ENCODE results near the gene UBE2O. TPM values are rescaled to one million over a fixed set of nuclear protein-coding genes. Genes with fewer than 3 reads are reported as not detected.
A peak's percentile ranks its signal among the peaks of the same experiment; 100 is the strongest.

UBE2O gene
- total RNA-seq, 1 donor from 2014 or later, result 25.8 TPM

DNA sequence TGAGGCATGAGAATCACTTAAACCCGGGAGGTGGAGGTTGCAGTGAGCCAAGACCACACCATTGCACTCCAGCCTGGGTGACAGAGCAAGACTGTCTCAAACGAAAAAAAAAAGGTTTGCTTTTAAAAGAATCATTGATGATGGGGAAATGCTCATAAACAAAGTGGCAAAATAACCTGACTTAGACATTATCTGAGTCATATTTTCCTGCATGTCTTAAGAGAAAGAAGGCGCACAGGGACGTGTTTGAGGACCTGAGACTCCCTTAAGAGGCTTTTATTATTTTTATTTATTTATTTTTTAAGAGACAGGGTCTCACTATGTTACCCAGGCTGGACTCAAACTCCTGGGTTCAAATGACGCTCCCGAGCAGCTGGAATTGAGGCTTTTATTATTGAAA, 93.6 kb downstream of the UBE2O start:
- H3K36me3 ChIP-seq (ENCODE audit: insufficient read depth, low read length), result no peaks in the 10 kb centered on the region
- no peak overlapping the region for H3K9ac ChIP-seq (ENCODE audit: low read length)
- no peaks in the 10 kb centered on the region for H4K20me1 ChIP-seq (ENCODE audit: insufficient read depth, low read length)
- no peaks in the 10 kb centered on the region for H3K27me3 ChIP-seq (ENCODE audit: insufficient read depth, low read length)
- H3K4me3 ChIP-seq (ENCODE audit: insufficient read depth, low read depth, low read length), result no peak overlapping the region
- no peak overlapping the region for H3K27ac ChIP-seq (ENCODE audit: low read depth, low read length)
- Mint-ChIP-seq H3K4me3 (ENCODE audit: unreplicated experiment) (no peak overlapping the region), H3K4me1 (ENCODE audit: low read depth, unreplicated experiment) (peaks cover 4% of the 10 kb centered on the region), H3K27me3 (ENCODE audit: low read depth, unreplicated experiment) (peaks cover 4% of the 10 kb centered on the region), H3K27ac (ENCODE audit: unreplicated experiment) (peak overlapping the region; percentile 58), H3K9me3 (ENCODE audit: unreplicated experiment) (no peaks in the 10 kb centered on the region), H3K36me3 (ENCODE audit: low read depth, unreplicated experiment) (peaks cover 2% of the 10 kb centered on the region)
- FAIRE-seq (no peak), DNase-seq (ENCODE audit: low read depth) (no peak)
- H3K9me3 ChIP-seq (ENCODE audit: insufficient read depth, low read depth, low read length), result no peaks in the 10 kb centered on the region
- H2AFZ ChIP-seq (ENCODE audit: low read depth, low read length), result no peak overlapping the region
- TF ChIP-seq EZH2 (IDR thresholded peaks at IDR 0.05; ENCODE audit: insufficient read depth, low read length) (no peak), CTCF (IDR thresholded peaks at IDR 0.05; ENCODE audit: insufficient read depth, low read depth, low read length) (no peak)
- H3K4me2 ChIP-seq (ENCODE audit: low read length), result no peak overlapping the region
- H3K4me1 ChIP-seq (ENCODE audit: insufficient read depth, low read length), result peaks cover 5% of the 10 kb centered on the region
- no peaks in the 10 kb centered on the region for H3K79me2 ChIP-seq (ENCODE audit: insufficient read depth, low read length)

DNA sequence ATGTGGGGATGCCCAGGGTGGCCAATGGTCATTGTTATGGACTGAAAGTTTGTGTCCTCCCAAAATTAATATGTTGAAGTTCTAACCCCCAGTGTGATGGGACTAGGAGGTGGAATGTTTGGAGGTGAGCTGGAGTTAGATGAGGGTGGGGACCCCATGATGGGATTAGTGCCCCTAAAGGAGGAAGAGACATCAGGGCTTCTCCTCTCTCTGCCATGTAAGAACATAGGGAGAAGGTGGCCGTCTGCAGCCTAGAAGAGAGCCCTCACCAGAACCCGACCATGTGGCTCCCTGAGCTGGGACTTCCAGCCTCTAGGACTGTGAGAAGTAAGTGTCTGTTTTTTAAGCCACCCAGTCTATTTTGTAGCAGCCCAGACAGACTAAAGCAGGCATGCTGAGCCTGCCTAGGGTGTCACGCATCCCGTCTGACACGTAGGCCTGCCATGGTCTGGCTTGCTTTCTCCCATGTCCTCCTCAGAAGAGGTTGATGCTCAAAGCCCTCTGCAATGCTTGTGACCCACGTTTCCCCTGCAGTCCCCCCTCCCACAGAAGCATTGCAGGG, 95.3 kb downstream of the UBE2O start:
- FAIRE-seq (no peak), DNase-seq (ENCODE audit: low read depth) (no peak)
- peaks cover 6% of the 10 kb centered on the region for H3K79me2 ChIP-seq (ENCODE audit: insufficient read depth, low read length)
- H3K27me3 Mint-ChIP-seq (ENCODE audit: low read depth, unreplicated experiment), result peaks cover 4% of the 10 kb centered on the region
- no peaks in the 10 kb centered on the region for H3K27me3 ChIP-seq (ENCODE audit: insufficient read depth, low read length)
- H2AFZ ChIP-seq (ENCODE audit: low read depth, low read length), result no peak overlapping the region
- H3K36me3 Mint-ChIP-seq (ENCODE audit: low read depth, unreplicated experiment), result peaks cover 2% of the 10 kb centered on the region
- no peak overlapping the region for H3K27ac Mint-ChIP-seq (ENCODE audit: unreplicated experiment)
- peaks cover 3% of the 10 kb centered on the region for H4K20me1 ChIP-seq (ENCODE audit: insufficient read depth, low read length)
- no peaks in the 10 kb centered on the region for H3K9me3 Mint-ChIP-seq (ENCODE audit: unreplicated experiment)
- no peak overlapping the region for H3K9ac ChIP-seq (ENCODE audit: low read length)
- H3K36me3 ChIP-seq (ENCODE audit: insufficient read depth, low read length), result no peaks in the 10 kb centered on the region
- no peak overlapping the region for H3K4me3 Mint-ChIP-seq (ENCODE audit: unreplicated experiment)
- TF ChIP-seq CTCF (IDR thresholded peaks at IDR 0.05; ENCODE audit: insufficient read depth, low read depth, low read length), result no peak
- TF ChIP-seq EZH2 (IDR thresholded peaks at IDR 0.05; ENCODE audit: insufficient read depth, low read length), result no peak
- H3K4me2 ChIP-seq (ENCODE audit: low read length), result no peak overlapping the region
- peaks cover 8% of the 10 kb centered on the region for H3K4me1 ChIP-seq (ENCODE audit: insufficient read depth, low read length)
- no peaks in the 10 kb centered on the region for H3K9me3 ChIP-seq (ENCODE audit: insufficient read depth, low read depth, low read length)
- H3K27ac ChIP-seq (ENCODE audit: low read depth, low read length), result no peak overlapping the region
- H3K4me3 ChIP-seq (ENCODE audit: insufficient read depth, low read depth, low read length), result no peak overlapping the region
- peaks cover 4% of the 10 kb centered on the region for H3K4me1 Mint-ChIP-seq (ENCODE audit: low read depth, unreplicated experiment)

GRCh38 chr17:76356803-76357456, 96.0 kb downstream of the UBE2O start:
- Histone ChIP-seq H4K20me1 (ENCODE audit: insufficient read depth, low read length) (peaks cover 8% of the 10 kb centered on the region), H3K36me3 (ENCODE audit: insufficient read depth, low read length) (no peaks in the 10 kb centered on the region), H3K4me2 (ENCODE audit: low read length) (no peak overlapping the region), H3K4me3 (ENCODE audit: insufficient read depth, low read depth, low read length) (no peak overlapping the region), H3K4me1 (ENCODE audit: insufficient read depth, low read length) (peaks cover 11% of the 10 kb centered on the region), H3K9ac (ENCODE audit: low read length) (no peak overlapping the region), H3K27me3 (ENCODE audit: insufficient read depth, low read length) (no peaks in the 10 kb centered on the region), H3K79me2 (ENCODE audit: insufficient read depth, low read length) (peaks cover 11% of the 10 kb centered on the region), H3K27ac (ENCODE audit: low read depth, low read length) (no peak overlapping the region), H2AFZ (ENCODE audit: low read depth, low read length) (no peak overlapping the region), H3K9me3 (ENCODE audit: insufficient read depth, low read depth, low read length) (no peaks in the 10 kb centered on the region)
- Mint-ChIP-seq H3K4me3 (ENCODE audit: unreplicated experiment) (no peak overlapping the region), H3K27me3 (ENCODE audit: low read depth, unreplicated experiment) (peaks cover 2% of the 10 kb centered on the region), H3K27ac (ENCODE audit: unreplicated experiment) (no peak overlapping the region), H3K9me3 (ENCODE audit: unreplicated experiment) (no peaks in the 10 kb centered on the region), H3K4me1 (ENCODE audit: low read depth, unreplicated experiment) (peaks cover 4% of the 10 kb centered on the region), H3K36me3 (ENCODE audit: low read depth, unreplicated experiment) (no peaks in the 10 kb centered on the region)
- DNase-seq (ENCODE audit: low read depth) (no peak), FAIRE-seq (no peak)
- no peak for TF ChIP-seq EZH2 (IDR thresholded peaks at IDR 0.05; ENCODE audit: insufficient read depth, low read length)
- TF ChIP-seq CTCF (IDR thresholded peaks at IDR 0.05; ENCODE audit: insufficient read depth, low read depth, low read length), result no peak
